HG03196 (cell line): ENCODE measurements around the gene CD69.
A peak's percentile ranks its signal among the peaks of the same experiment; 100 is the strongest.

Experiments
- ATAC-seq: cut with Tn5 transposase; IDR thresholded peaks from one replicate; pipeline ENCODE4 v1.9.1; 2021; ENCODE audit not compliant: unreplicated experiment

CD69 gene

GRCh38 chr12:9760699-9761418 is at the start of gene CD69:
CD69 (minus strand) TSS chr12:9760901; CDS start chr12:9760820, 81 bp downstream.
- ATAC-seq: peak; percentile 42

GRCh38 chr12:9809866-9810265 is 49.2 kb upstream of the CD69 start:
- ATAC-seq: no peak

DNA sequence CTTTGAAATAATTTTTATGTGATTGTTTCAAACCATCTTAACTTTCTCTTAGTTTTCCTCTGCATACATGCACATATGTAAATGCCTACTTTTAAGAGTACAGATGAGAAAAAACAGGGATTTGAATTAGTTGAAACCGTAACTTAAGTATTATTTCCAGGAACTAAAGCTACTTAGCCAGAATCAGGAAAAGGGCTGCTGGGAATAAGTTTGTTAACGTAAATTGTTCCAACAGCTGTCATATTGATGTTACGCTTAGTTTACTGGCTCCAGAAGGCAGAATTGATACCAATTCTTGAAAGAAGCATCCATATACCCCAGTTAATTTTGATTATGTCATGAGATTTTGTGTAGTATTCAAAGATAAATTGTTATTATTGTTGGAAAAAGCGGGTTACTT is 48.6 kb upstream of the CD69 start:
- ATAC-seq: no peak

DNA sequence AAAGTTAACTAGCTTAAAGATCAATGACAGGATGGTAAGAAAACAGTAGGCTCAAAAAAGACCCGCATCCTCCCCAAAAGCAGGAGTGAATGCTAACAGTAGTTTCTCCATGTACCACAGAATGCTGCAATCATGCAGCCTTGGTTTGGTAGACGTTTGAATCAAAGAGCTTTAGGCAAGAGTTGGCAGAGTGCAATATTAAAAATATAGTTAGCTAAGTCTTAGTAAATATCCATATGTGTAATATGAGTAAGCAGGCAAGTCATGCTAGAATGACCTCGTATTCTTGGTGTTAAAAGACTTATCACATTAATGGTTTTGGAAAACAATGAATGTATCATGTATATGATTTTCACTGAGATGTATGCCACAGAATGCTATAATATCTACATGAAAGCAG is 47.8 kb upstream of the CD69 start:
- no peak for ATAC-seq

DNA sequence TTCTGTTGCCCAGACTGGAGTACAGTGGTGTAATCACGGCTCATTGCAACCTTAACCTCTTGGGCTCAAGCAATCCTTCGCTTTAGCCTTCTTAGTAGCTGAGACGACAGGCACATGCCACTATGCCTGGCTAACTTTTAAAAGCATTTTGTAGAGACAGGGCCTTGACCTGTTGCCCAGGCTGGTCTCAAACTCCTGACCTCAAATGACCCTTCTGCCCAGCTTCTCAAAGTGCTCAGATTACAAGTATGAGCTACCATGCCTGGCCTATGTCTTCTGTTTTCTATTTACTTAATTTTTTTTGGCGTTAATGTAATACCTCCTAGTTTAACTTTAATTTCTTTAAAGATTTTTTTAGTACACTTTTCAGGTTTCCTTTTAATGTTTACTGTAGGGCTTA is 46.0 kb upstream of the CD69 start:
- no peak for ATAC-seq

DNA sequence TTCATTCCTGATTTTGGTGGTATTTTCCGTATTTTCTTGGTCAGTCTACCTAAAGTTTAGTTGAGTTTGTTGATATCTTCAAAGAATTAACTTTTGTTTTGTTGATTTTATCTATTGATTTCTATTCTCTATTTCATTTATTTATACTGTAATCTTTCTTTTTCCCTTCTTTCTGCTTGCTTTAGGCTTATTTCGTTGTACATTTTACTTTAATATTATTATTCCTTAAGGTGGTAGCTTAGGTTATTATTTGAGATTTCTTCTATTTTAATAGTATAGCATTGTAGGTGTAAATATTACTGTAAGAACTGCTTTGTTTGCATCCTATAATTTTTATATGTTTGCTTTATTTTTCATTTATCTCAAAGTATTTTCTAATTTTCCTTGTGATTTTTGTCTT is 45.2 kb upstream of the CD69 start:
- no peak for ATAC-seq

DNA sequence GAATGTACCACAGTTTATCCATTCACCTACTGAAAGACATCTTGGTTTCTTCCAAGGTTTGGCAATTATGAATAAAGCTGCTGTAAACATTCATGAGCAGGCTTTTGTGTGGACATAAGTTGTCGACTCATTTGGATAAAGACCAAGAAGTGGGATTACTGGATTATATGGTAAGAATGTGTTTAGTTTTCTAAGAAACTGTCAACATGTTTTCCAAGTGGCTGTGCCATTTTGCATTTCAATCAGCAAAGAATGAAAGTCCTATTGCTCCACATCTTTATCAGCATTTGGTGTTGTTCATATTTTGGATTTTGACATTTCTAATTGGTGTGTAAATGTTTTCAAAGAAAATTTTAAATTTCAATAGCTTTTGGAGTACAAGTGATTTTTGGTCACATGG is 39.3 kb upstream of the CD69 start:
- no peak for ATAC-seq

DNA sequence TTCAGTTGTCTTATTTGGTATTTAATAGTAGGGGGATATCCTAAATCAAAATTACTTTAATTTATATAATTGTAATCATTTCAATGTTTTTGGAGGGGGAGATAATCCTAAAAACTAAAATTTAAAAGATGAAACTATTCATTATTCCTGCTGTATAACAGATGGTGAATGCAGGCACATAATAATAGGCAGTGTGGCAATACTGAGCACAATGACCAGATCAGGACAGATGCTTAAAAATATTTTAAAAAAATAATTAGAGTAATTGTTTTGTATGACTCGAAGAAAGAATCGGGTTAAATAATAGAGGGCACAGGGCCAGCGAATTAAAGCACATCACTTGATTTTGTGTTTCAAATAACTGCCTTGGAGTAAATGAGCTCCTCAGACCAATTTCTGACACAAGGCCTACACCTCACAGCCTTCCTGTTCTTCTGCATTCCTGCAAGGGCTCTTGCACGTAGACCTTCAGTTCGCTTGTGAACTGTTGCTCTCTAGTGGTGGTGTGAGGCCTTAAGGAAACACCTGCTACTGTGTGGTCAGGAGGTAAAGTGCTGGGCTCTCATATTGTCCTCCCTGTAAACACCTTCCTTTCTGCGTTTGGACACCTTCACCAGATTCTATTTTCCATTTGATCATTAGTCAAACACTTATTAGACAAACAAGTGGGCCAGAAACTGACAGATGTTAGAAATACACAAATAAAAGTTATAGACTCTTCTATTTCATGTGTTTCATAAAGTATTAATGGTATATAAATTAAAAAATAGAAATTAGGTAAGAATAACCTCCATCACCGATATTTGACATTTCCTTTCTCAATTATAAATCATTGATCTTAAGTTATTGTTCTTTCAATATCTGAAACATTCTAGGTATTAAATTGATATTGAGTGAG is 37.3 kb upstream of the CD69 start:
- ATAC-seq: peak; percentile 93

DNA sequence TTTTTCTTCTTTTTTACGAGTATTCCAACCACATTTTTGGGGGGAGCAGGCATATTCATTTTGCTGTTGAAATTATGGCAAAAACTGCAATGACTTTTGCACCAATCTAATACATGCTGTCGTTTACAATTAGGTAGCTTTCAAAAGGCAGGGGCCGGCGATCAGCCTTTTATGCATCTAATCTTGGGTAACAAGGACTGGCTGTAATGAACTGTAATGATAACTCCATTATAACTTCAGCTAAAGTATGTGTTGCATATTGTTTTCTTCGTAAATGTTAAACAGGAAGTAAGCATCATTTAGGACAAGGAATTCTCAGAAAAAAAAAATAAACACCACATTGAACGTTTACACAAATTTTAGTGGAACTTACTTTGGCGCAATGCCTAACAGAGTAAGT is 36.3 kb upstream of the CD69 start:
- ATAC-seq: no peak

DNA sequence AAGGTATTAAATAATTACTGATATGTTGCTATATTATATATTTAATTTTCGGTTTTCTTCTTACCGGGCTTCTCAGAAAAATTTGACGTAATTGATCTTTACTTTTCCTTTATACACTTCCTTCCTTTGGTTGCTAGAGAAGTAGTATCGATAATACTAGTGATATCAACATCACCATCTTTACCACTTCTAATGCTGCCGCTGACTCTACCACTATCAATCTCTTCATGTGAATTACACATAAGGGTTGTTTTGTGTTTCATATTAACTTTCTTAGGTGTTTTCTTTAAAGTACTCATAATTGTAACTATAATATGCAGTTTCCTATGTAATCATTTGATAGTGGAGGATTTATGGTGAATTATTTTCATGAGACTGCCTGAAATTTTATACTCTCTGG is 35.6 kb upstream of the CD69 start:
- no peak for ATAC-seq

GRCh38 chr12:9795945-9796344 is 35.2 kb upstream of the CD69 start:
- ATAC-seq: no peak

GRCh38 chr12:9794484-9795093 is 33.9 kb upstream of the CD69 start:
- no peak for ATAC-seq

DNA sequence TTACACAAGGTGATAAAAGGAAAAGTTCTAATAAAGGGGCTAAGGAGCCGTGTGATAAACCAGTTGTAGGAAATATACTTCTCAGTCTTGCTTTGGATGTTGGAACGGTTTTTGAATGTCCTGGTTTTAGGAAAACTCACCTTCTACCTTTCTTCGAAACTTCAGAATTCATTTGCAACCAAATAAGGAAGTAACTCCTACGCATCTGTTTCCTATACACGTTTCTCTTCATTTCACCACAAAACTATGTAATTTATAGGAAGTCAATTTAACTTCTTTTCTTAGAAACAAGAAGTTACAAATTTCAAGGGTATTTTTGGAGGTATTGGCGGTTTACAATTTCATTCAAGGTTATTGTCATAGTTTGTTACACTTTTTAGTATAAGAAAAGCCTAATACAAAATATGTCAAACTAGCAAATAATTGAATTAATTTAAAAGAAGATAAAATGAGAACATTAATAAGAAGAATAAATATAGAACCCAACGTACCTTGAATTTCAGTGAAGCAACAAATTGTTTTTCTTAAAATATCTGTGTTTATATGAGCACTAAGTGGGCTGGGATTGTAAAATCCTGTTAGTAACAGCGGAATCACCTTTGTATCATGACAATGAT is 33.2 kb upstream of the CD69 start:
- ATAC-seq: no peak

DNA sequence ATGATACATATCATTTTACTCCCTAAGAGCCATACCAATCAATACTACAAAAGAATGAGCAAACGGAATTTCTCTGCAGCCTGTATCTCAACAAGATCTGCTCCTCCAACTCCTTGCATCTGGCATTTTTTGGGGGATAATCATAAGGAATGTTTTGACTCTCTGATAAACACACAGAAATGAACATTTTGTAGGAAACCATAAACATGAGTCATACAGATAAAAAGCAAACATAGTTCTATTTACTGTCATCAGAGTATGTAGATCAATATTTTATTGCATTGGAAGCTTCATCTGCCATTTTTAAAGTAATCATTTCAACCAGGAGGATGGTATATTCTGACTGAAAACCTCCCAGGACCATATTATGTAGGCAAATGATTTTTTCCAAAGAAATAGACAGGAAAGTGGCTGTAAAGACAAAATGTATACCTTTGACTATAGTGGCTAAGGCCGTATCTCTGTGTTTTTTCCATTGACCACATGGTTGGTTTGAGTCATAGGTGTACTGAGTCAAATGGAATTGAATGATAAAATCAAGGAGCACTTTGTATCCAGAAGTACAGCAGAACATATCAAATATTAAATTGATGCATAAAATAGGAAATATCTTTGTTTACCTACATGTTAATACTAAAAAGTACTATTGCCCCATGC is 32.4 kb upstream of the CD69 start:
- no peak for ATAC-seq

- ATAC-seq: no peak
Observed at GRCh38 chr12:9792185-9792900, 31.6 kb upstream of the CD69 start.

GRCh38 chr12:9786726-9787717 is 26.3 kb upstream of the CD69 start:
- no peak for ATAC-seq

DNA sequence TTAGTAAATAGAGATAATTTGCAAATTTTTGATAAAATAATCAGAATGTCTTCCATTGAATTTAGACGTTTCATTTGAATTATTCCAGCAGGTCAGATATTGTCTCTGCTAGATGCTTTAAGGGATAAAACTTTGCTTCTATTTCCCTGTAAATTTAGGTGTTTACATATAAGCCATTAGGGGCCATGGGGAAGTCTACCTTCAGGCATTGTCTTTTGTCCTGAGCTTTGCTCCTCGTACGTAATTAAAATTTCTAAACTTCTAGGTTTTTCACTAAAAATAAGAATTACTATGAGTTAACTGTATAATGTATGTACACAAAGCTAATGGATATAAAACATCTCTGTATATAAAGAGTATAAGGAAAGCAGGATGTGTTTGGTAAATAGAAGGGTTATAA is 24.1 kb upstream of the CD69 start:
- no peak for ATAC-seq

DNA sequence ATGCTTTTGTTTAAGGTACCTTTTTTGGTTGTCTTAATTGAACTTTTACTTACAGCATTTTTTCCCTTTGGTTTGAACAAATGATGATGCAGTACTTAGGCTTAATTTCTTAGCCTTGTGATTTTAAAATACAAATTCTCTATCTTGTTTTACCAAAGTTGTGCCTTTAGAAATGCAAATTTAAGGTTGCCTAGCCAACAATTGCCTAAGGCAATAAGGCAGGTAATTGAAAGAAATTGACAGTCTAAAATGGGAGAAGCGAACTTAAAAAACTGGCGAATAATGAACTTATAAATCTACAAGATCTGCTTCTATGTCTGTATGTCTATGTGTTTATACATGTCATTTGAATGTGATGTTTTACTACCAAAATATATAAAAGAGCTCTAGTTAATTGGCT is 23.6 kb upstream of the CD69 start:
- ATAC-seq: no peak
